Lower lobe of right lung (tissue), 2 donors: ENCODE data around the gene PHF5A. TPM values are rescaled to one million over a fixed set of nuclear protein-coding genes. Genes with fewer than 3 reads are reported as not detected.

Experiments used
- ATAC-seq, 2 donors: fragments of 200-7000 bp; cut with Tn5 transposase; one replicate each; pipeline ENCODE4 v1.9.1; 2020 to 2022; ENCODE audit warnings: mild to moderate bottlenecking in 2 of 2, moderate library complexity in 2 of 2
- DNase-seq: peaks from one replicate; pipeline ENCODE4 v3.0.0-alpha.2; 2020
- H3K27ac ChIP-seq: fragments of 200-600 bp; one replicate; pipeline ENCODE4 v1.8.0; 2022
- H3K27me3 ChIP-seq: fragments of 200-600 bp; one replicate; pipeline ENCODE4 v1.8.0; 2022; ENCODE audit warnings: low read depth
- H3K36me3 ChIP-seq: fragments of 200-600 bp; one replicate; pipeline ENCODE4 v1.8.0; 2022; ENCODE audit warnings: mild to moderate bottlenecking
- H3K4me1 ChIP-seq: fragments of 200-600 bp; one replicate; pipeline ENCODE4 v1.8.0; 2022
- H3K4me3 ChIP-seq: fragments of 200-600 bp; one replicate; pipeline ENCODE4 v1.8.0; 2022; ENCODE audit warnings: mild to moderate bottlenecking
- H3K9me3 ChIP-seq: fragments of 200-600 bp; one replicate; pipeline ENCODE4 v1.8.0; 2022
- intact Hi-C: fragments of 100-400 bp; cut with DNase I; formaldehyde crosslinking; loops from one replicate; pipeline ENCODE4 v1.11.0; 2022
- total RNA-seq: library from RNA; stranded (reverse); fragmentation: NEBNext Ultra II Directional; extraction: Animal tissue kit (Norgen Biotek cat#: 25700); gene quantifications from one replicate; pipeline ENCODE4 v1.2.1, GENCODE V29; 2021
- TF ChIP-seq, protein P1 (sequence below): fragments of 200-600 bp; IDR thresholded peaks from one replicate; pipeline ENCODE4 v1.8.0; 2022; ENCODE audit warnings: antibody characterized with exemption, mild to moderate bottlenecking
- donor health status: DM: no; HTN: yes; CAD: no; lungs with severe emphysema.

The PHF5A gene
- total RNA-seq, 1 donor from 2014 or later = 31.1 TPM

DNA sequence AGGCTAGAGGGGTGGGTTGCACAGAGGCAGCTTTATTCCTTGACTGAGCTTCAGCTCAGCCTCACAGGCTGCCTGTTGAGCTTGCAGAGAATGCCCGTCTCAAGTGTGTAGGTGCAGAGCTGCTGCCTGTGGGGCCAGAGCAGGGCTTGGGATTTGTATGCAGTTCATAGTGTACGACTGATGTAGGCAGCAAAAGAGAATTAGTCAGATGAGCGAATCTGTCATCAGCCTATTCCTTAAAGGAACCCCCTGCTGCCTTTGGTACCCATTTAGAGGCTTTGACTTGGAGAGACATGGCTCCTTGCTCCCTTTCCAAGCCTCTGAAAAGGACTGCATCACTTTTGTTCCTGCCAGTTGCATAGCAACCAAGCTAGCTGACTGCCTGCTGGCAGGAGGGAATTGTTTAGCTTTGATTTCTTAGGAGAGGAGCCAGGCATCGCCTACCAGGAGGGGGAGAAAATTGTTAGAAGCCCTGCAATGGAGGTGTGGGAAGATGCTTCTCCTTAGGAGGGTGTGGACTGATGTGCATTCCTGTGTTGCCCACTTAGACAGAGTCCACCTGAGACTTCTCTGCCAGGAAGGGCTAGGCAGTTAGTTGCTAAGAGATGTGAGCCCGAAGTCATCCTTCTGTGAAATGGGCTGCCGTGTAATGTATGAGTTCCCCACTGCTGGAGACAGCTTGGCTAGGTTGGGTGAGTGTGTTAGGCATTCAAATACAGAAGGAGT, 11.3 kb upstream of the PHF5A start:
- H3K9me3 ChIP-seq = no peaks in the 10 kb centered on the region
- peaks cover 46% of the 10 kb centered on the region for H3K4me1 ChIP-seq
- H3K4me3 ChIP-seq = no peak overlapping the region
- ATAC-seq (peak in 1 of 2 donors; percentile 9), DNase-seq (no peak)
- no peaks in the 10 kb centered on the region for H3K27me3 ChIP-seq
- peak overlapping the region; percentile 67 for H3K27ac ChIP-seq
- TF ChIP-seq, protein P1, sequence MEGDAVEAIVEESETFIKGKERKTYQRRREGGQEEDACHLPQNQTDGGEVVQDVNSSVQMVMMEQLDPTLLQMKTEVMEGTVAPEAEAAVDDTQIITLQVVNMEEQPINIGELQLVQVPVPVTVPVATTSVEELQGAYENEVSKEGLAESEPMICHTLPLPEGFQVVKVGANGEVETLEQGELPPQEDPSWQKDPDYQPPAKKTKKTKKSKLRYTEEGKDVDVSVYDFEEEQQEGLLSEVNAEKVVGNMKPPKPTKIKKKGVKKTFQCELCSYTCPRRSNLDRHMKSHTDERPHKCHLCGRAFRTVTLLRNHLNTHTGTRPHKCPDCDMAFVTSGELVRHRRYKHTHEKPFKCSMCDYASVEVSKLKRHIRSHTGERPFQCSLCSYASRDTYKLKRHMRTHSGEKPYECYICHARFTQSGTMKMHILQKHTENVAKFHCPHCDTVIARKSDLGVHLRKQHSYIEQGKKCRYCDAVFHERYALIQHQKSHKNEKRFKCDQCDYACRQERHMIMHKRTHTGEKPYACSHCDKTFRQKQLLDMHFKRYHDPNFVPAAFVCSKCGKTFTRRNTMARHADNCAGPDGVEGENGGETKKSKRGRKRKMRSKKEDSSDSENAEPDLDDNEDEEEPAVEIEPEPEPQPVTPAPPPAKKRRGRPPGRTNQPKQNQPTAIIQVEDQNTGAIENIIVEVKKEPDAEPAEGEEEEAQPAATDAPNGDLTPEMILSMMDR = no peak
- intact Hi-C loops = no loop called here
- H3K36me3 ChIP-seq = peaks cover 8% of the 10 kb centered on the region

GRCh38 chr22:41478891-41479521, 10.5 kb upstream of the PHF5A start:
- TF ChIP-seq, protein P1 = no peak
- H3K9me3 ChIP-seq = no peaks in the 10 kb centered on the region
- intact Hi-C loops = no loop called here

DNA sequence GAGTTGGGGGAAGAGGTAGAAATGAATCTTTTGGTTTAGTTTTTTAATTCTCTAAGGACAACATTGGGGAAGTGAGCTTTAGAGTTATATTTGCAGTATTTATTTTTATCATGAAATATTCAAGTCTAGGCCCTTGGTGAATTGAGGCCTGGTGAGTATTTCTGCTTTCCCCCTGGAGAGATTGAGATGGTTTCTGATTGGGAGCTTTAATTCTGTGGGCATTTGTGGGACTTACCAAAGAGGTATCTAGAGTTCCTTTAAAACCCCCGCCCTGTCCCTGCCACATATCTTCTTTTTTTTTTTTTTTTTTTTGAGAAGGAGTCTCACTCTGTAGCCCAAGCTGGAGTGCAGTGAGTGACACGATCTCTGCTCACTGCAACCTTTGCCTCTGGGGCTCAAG, 10.0 kb upstream of the PHF5A start:
- intact Hi-C loops = no loop called here
- H3K4me3 ChIP-seq = no peak overlapping the region
- H3K4me1 ChIP-seq = peaks cover 46% of the 10 kb centered on the region
- H3K9me3 ChIP-seq = no peaks in the 10 kb centered on the region
- DNase-seq = no peak
- H3K27ac ChIP-seq = peak overlapping the region; percentile 67
- no peaks in the 10 kb centered on the region for H3K27me3 ChIP-seq
- no peak for ATAC-seq
- TF ChIP-seq, protein P1 = no peak
- H3K36me3 ChIP-seq = peaks cover 8% of the 10 kb centered on the region

More at GRCh38 chr22:41478891-41479521, 10.5 kb upstream of the PHF5A start:
- DNase-seq = peak; percentile 55
- Histone ChIP-seq H3K36me3 (peaks cover 8% of the 10 kb centered on the region), H3K27ac (peak overlapping the region; percentile 67), H3K4me3 (no peak overlapping the region), H3K27me3 (no peaks in the 10 kb centered on the region), H3K4me1 (peaks cover 46% of the 10 kb centered on the region)
- ATAC-seq = peak; percentile 71 to 78

GRCh38 chr22:41474872-41475451, 6.5 kb upstream of the PHF5A start:
- no peak overlapping the region for H3K4me3 ChIP-seq
- no peaks in the 10 kb centered on the region for H3K9me3 ChIP-seq
- DNase-seq (no peak), ATAC-seq (no peak)
- no peak overlapping the region for H3K27ac ChIP-seq
- no peaks in the 10 kb centered on the region for H3K27me3 ChIP-seq
- intact Hi-C loops = no loop called here
- H3K36me3 ChIP-seq = peaks cover 25% of the 10 kb centered on the region
- TF ChIP-seq, protein P1 = no peak
- peaks cover 26% of the 10 kb centered on the region for H3K4me1 ChIP-seq

GRCh38 chr22:41471568-41471967, 3.1 kb upstream of the PHF5A start:
- Histone ChIP-seq H3K27ac (no peak overlapping the region), H3K36me3 (peaks cover 27% of the 10 kb centered on the region), H3K9me3 (no peaks in the 10 kb centered on the region), H3K27me3 (no peaks in the 10 kb centered on the region), H3K4me3 (no peak overlapping the region), H3K4me1 (peaks cover 23% of the 10 kb centered on the region)
- TF ChIP-seq, protein P1 = no peak
- intact Hi-C loops = no loop called here
- ATAC-seq = no peak
- DNase-seq = no peak
